ENCODE data around the gene SLAMF9.

SLAMF9 gene

DNA sequence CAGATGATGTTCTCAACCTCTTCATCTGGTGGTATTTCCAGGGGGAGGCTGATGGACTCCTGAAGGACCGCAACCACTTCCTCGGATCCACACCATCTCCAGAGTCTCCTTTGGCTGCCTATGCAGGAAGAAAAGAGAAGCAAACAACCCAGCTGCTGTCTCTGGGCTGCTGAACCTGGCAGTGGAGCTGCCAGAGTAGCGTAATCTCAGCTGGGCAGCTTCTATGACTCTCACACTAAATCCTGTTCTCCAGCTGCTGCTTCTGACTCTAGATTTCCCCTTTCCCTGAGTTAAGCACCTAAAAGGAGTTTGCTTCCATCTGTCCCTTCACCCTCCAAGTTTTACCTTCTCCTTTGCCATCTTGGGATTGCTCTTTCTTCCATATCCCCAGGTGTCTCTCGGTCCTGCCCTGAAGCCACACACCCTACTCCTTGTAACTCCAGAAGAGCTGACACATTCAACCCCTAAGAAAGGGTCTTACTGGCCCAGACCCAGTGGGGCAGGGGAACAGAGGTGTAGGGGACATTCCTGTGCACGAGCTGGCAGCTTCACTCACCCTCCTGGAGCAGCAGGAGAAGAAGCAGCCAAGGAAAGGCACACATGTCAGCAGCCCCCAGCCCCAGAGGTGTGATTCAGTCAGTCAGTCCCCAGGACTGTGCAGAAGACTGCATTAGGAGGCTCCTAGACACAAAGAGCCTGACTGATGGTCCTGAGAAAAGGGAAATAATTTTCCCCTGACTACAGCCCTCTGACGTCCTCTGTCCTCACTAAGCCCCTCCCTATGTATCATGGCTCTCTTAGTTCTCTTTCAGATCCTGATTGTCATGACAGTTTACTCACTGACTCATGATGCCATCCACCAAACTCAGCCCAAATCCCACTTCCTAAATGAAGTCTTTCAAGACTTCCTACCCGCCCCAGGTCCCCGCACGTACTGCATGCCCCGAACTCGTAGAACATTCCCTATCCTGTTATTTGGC is at the start of gene SLAMF9:
Gene SLAMF9 (minus strand): TSS at position 702 of the 980 bp plus-strand sequence. CDS start 100 bp downstream, at position 602.
- DNase-seq = no peak

- no peak for DNase-seq
These were observed 47.4 kb upstream of the SLAMF9 start for GRCh38 chr1:160001440-160001839.

GRCh38 chr1:159999204-159999603 is 45.2 kb upstream of the SLAMF9 start:
- no peak for DNase-seq

GRCh38 chr1:159996653-159997052 is 42.6 kb upstream of the SLAMF9 start:
- no peak for DNase-seq

DNA sequence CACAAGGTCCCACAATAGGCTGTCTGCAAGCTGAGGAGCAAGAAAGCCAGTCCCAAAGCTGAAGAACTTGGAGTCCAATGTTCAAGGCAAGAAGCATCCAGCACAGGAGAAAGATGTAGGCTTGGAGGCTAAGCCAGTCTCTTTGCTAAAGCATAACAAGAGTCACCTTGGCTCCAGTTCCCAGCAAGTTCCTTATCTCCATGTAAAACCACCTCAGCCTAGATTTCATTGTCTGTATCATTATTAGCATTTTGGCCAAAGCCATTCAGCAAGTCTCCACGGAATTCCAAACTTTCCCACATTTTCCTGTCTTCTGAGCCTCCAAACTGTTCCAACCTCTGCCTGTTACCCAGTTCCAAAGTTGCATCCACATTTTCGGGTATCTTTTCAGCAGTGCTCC is 40.9 kb upstream of the SLAMF9 start:
- no peak for DNase-seq

DNA sequence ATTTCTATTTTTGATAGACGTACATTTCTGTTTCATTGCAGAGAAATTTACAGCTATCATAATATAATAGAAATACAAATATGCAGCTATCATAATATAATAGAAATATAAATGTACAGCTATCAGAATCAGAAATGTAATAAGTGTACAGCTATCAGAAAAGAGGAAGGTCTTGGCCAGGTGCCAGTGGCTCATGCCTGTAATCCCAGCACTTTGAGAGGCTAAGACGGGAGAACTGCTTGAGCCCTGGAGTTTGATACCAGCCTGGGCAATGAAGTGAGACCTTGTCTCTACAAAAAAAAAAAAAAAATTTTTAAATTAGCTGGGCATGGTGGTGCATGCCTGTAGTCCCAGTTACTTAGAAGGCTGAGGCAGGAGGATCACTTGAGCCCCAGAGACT is 39.9 kb upstream of the SLAMF9 start:
- DNase-seq = no peak

- no peak for DNase-seq
These were observed 38.1 kb upstream of the SLAMF9 start for GRCh38 chr1:159992161-159992560.

DNA sequence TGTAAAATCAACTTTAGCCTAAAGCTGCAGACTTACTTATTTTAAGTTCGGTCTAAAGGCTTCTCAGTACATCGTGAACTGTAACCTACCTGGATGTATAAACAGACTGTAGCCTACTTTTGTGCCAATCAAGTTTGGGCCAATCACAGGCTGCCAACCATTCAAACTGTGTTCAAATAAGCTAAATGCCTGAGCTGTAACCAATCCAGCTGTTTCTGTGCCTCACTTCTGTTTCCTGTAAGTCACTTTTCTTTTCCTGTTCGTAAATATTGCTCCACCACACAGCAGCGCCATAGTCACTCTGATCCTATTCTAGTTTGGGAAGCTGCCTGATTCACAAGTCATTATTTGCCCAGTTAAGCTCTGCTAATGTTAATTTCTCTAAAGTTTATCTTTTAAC is 37.5 kb upstream of the SLAMF9 start:
- DNase-seq = no peak

GRCh38 chr1:159990005-159990404 is 36.0 kb upstream of the SLAMF9 start:
- DNase-seq = no peak

GRCh38 chr1:159989581-159989980 is 35.5 kb upstream of the SLAMF9 start:
- DNase-seq = no peak

DNA sequence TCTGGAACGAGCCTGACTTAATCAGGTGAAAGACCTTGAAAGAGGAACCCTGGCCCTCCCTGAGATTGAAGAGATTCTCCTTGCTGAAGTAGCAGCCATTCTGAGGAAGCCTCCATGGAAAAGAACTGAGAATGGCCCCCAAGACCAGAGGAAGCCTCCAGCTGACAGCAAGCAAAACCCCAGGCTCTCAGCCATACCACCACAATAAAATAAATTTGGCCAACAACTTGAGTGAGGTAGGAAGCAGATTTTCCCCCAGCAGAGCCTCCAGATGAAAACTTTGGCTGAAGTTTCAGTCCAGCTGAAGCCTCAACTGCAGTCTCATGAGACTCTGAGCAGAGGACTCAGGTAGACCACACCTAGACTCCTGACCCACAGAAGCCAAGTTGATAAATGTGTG is 34.0 kb upstream of the SLAMF9 start:
- DNase-seq = no peak

DNA sequence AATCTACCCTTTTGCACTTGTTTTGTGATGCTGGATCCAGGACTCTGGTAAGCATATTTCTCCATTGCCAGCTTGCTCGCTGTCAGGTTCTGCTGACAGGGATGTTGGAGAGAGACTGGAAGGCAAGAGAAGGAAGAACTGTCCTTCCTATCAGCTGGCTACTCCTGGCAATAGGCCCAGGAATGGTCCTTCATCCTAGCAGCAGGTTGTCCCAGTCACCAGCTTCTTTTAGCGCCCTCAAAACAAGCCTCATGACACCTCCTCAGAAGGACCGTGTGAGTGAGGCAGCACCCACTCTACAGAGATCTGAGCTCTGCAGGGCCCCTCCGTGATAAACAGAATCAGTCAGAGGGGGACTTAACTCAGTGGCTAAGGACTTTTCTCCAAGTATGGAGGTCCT is 33.1 kb upstream of the SLAMF9 start:
- no peak for DNase-seq

GRCh38 chr1:159986531-159986930 is 32.5 kb upstream of the SLAMF9 start:
- no peak for DNase-seq

GRCh38 chr1:159986093-159986492 is 32.1 kb upstream of the SLAMF9 start:
- DNase-seq = no peak

- DNase-seq = no peak
These were observed 31.4 kb upstream of the SLAMF9 start for GRCh38 chr1:159985473-159985872.

DNA sequence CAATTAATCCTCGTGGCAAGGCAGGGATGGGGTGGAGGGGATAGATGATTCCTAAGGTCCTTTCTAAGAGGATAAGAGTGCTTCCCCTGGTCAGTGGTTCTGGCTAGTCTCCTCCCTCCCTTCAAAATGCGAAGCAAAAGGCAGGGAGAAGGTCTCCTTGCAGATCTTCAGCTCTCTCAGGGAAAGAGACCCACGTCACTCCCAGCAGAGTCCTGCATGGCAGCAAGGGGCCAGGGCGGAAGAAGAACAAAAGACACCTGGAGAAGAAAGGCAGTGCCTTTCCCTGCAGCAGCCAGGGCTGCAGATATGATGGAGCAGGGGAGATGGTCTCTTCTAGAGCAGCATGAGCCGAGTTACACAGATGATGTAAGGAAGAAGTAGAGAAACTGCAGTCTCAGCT is 29.6 kb upstream of the SLAMF9 start:
- no peak for DNase-seq

DNA sequence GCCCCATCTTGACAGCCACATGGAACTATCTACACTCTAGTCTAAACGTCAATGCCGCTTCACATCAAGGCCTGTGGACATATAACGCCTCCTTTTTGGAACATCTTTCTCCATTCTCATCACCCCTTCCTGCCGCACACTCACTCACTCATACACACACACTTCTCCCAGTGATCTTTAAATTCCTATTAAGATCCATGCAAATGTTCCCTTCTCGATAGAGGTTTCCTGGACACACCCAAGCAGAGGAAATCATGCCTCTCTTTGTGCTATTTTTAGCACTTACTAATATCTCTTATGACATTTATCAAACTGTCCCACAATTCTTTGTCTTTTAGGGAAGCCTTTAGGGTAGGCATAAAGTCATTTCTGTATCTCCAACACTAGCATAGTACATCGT is 28.2 kb upstream of the SLAMF9 start:
- no peak for DNase-seq

- no peak for DNase-seq
These were observed 27.5 kb upstream of the SLAMF9 start for GRCh38 chr1:159981351-159982055.

DNA sequence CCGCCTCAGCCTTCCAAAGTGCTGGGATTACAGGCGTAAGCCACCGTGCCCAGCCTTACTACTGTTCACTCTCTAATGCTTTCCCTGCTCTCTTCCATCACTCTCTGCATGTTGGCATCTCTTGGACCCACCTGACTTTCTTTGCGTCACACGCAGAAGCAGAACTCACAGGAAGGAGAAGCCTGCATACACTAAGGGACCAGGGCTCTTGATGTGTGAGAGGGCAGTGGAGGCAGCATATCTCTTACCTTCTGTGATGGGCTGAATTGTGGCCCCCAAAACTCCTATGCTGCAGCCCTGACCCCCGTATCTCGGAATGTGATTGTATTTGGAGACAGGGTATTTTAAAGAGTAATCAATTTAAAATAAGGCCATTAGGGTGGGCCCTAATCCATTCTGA is 26.7 kb upstream of the SLAMF9 start:
- no peak for DNase-seq

- no peak for DNase-seq
These were observed 26.0 kb upstream of the SLAMF9 start for GRCh38 chr1:159980076-159980475.

DNA sequence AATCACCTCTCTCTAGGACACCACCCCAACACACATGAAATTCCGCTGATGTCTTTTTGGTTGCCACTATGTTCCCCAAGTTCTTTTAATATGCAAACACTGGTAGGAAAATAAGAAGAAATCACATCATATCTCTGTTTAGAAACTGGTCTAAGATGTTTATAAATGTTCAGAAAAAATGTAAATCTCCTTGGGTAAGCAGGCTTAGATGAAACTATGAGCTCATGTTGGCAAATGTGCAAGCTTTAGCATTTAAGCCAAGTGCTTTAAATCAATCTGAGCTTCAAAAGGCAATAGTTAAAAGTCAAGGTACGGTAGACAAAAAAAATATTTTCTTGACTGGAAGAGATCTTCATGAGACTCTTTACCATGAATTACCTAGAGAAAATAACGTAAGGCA is 25.2 kb upstream of the SLAMF9 start:
- no peak for DNase-seq

DNA sequence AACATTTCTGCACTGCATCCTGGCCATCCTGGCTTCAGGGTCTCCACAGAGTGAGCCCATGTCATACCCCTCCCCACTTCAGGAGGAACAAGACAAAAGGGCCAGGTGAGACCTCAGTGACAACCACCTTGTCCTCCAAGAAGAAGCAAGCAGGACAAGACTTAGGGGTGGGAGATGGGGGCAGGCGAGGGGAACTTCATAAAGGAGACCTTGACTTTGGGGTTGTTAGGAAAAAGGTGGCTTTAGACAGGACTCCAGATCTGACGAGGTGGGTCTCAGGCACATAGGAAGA is 24.0 kb upstream of the SLAMF9 start:
- DNase-seq = no peak

- no peak for DNase-seq
These were observed 23.5 kb upstream of the SLAMF9 start for GRCh38 chr1:159977364-159978106.
